GM12873 (cell line): Measurements from ENCODE around the gene HS1BP3.
A peak's percentile ranks its signal among the peaks of the same experiment; 100 is the strongest.

Experiments
- CTCF ChIP-seq: IDR thresholded peaks from 2 replicates; pipeline ENCODE4 v1.5.1; 2012; ENCODE audit warnings: low read depth, mild to moderate bottlenecking, moderate library complexity, low read length, control low read depth; ENCODE audit not compliant: insufficient read depth; ENCODE audit errors: missing control alignments

The HS1BP3 gene

GRCh38 chr2:20691076-20691734 lies 40.3 kb upstream of the HS1BP3 start:
- no peak for TF ChIP-seq CTCF

GRCh38 chr2:20689428-20690264 lies 38.7 kb upstream of the HS1BP3 start:
- no peak for TF ChIP-seq CTCF

DNA sequence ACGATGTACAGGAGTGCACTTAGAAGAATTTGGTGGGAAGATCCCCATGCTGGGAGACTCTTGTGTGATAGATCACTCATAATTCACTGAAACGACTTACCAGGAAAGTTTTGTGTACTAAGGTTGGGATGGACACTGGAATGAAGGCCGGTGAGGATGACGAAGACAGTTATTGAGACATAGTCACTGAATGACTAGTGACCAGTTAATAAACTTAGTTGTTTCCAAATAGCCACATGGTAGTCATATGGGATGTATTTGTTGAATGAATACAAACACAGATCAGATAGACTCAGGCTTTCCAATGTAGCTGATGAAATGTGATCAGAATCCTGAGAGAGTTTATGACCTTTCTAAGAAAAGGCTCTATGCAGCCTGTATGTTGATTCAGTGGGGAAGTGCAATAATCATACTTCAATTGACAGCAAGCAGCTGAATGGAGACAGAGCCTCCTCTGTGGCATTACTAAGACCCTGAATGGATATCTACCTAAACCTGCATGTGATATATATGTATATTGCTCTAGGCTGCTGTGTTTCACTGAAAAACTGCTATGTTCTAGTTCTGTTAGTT lies 36.4 kb upstream of the HS1BP3 start:
- no peak for TF ChIP-seq CTCF

DNA sequence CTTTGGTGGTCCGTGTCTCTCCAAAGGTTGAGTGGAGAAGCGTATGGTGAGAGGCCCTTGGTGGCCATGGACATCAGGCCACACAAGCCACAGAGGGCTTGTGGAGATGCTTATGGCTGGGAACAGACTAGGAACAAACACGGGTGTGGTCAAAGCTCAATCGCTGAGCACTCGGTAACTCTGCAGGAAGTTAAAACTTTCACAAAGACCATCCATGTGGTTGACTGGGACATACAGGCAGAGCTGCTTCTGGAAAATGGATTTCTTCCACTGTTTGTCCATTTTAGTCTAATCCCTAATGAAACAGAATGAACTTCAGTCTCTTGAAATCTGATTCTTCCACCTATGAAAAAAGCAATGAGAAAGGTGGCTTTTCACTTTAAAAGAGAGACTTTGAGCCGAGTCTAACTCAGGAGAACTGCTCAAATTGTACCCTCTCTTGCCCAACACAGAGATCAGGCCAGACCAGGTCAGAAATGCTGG lies 33.7 kb upstream of the HS1BP3 start:
- no peak for TF ChIP-seq CTCF

DNA sequence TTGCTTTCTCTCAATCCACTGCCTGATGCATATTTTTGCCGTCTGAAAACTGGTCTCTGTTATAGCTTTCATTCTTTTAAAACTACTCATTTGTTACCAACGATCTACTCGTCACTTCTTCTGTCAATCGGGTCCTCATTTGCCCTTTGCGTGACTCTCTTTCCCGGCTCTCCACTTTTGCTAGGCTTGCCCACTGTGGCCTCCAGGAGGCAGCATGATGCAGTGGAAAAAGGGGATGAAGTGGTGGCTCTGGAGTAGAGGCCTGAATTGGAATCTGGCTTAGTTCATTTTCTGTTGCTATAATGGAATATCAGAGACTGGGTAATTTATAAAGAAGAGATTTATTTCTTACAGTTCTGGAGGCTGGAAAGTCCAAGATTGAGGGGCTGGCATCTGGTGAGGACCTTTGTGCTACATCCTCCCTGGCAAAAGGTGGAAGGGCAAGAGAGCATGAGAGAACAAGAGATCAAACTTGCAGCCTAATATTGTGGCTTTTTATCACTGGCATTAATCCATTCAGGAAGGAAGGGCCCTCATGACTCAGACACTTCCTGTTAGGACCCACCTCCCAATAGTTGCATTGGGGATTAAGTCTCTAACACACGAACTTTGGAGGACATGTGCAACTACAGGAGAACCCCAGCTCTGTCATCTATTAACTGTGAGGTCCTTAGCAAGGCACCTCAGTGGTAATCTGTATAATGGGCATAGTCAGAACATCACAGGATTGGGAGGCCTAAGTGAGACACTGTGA lies 31.4 kb upstream of the HS1BP3 start:
- peak; percentile 50 for TF ChIP-seq CTCF

- TF ChIP-seq CTCF = no peak
Observed at GRCh38 chr2:20680744-20681375, 30.0 kb upstream of the HS1BP3 start.
